ENCODE data around the gene TMC7.
"Not testable (repeated sequence)": the region's sequence is repeated elsewhere in the genome, so short reads cannot be mapped to it uniquely, and the experiment has no call there.

DNA sequence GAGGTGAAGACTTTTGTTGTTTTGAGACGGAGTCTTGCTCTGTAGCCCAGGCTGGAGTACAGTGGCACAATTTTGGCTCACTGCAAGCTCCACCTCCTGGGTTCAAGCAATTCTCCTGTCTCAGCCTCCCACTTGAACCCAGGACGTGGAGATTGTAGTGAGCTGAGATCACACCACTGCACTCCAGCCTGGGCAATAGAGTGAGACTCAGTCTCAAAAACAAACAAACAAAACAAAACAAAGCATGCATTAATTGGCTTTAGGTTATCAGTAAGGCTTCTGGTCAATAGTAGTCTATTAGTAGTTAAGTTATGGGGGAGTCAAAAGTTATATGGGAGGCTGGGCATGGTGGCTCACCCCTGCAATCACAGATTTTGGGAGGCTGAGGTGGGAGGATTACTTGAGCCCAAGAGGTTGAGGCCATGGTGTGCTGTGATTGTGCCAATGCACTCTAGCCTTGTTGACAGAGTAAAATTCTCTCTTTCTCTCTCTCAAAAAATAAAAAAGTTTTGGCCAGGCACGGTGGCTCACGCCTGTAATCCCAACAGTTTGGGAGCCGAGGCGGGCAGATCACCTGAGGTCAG, 27.0 kb upstream of the TMC7 start:
- TF ChIP-seq CTCF, POLR2A (IDR thresholded peaks at IDR 0.05): not testable (repeated sequence)
